Liver (tissue), 3 donors: ENCODE results near the gene CILP.
"Not testable (repeated sequence)": the region's sequence is repeated elsewhere in the genome, so short reads cannot be mapped to it uniquely, and the experiment has no call there.

Experiments
- MAX ChIP-seq: IDR thresholded peaks from 2 replicates; pipeline ENCODE4 v1.6.1; 2016; ENCODE audit warnings: antibody characterized with exemption
- RAD21 ChIP-seq, 2 donors: IDR thresholded peaks; 2 replicates each; pipeline ENCODE4 v1.6.1; 2016; ENCODE audit warnings: antibody characterized with exemption in 2 of 2, mild to moderate bottlenecking in 2 of 2
- SP1 ChIP-seq: IDR thresholded peaks from 2 replicates; pipeline ENCODE4 v1.6.1; 2018; ENCODE audit warnings: antibody characterized with exemption, mild to moderate bottlenecking
- ZBTB33 ChIP-seq: IDR thresholded peaks from 2 replicates; pipeline ENCODE4 v1.6.1; 2016; ENCODE audit warnings: antibody characterized with exemption
- TF ChIP-seq, protein P1 (sequence below): fragments of 150-350 bp; IDR thresholded peaks from 2 replicates; pipeline ENCODE4 v1.5.1; 2017; ENCODE audit warnings: improper control_type of control experiment, low read depth, low read length; ENCODE audit not compliant: missing input control
- TF ChIP-seq, protein P2 (sequence below): IDR thresholded peaks from 2 replicates; pipeline ENCODE4 v1.6.1; 2016; ENCODE audit warnings: antibody characterized with exemption, mild to moderate bottlenecking
- donor health status: healthy.
- donor health status: healthy.

GRCh38 chr15:65188472-65188871, 22.8 kb downstream of the CILP start:
- TF ChIP-seq, protein P1, sequence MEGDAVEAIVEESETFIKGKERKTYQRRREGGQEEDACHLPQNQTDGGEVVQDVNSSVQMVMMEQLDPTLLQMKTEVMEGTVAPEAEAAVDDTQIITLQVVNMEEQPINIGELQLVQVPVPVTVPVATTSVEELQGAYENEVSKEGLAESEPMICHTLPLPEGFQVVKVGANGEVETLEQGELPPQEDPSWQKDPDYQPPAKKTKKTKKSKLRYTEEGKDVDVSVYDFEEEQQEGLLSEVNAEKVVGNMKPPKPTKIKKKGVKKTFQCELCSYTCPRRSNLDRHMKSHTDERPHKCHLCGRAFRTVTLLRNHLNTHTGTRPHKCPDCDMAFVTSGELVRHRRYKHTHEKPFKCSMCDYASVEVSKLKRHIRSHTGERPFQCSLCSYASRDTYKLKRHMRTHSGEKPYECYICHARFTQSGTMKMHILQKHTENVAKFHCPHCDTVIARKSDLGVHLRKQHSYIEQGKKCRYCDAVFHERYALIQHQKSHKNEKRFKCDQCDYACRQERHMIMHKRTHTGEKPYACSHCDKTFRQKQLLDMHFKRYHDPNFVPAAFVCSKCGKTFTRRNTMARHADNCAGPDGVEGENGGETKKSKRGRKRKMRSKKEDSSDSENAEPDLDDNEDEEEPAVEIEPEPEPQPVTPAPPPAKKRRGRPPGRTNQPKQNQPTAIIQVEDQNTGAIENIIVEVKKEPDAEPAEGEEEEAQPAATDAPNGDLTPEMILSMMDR, result not testable (repeated sequence)
- not testable (repeated sequence) for TF ChIP-seq MAX; ZBTB33; RAD21 (IDR thresholded peaks at IDR 0.05); SP1
- TF ChIP-seq, protein P2, sequence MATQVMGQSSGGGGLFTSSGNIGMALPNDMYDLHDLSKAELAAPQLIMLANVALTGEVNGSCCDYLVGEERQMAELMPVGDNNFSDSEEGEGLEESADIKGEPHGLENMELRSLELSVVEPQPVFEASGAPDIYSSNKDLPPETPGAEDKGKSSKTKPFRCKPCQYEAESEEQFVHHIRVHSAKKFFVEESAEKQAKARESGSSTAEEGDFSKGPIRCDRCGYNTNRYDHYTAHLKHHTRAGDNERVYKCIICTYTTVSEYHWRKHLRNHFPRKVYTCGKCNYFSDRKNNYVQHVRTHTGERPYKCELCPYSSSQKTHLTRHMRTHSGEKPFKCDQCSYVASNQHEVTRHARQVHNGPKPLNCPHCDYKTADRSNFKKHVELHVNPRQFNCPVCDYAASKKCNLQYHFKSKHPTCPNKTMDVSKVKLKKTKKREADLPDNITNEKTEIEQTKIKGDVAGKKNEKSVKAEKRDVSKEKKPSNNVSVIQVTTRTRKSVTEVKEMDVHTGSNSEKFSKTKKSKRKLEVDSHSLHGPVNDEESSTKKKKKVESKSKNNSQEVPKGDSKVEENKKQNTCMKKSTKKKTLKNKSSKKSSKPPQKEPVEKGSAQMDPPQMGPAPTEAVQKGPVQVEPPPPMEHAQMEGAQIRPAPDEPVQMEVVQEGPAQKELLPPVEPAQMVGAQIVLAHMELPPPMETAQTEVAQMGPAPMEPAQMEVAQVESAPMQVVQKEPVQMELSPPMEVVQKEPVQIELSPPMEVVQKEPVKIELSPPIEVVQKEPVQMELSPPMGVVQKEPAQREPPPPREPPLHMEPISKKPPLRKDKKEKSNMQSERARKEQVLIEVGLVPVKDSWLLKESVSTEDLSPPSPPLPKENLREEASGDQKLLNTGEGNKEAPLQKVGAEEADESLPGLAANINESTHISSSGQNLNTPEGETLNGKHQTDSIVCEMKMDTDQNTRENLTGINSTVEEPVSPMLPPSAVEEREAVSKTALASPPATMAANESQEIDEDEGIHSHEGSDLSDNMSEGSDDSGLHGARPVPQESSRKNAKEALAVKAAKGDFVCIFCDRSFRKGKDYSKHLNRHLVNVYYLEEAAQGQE, result not testable (repeated sequence)
